Measurements from ENCODE around the gene MAGEH1.

- TF ChIP-seq, protein P1, sequence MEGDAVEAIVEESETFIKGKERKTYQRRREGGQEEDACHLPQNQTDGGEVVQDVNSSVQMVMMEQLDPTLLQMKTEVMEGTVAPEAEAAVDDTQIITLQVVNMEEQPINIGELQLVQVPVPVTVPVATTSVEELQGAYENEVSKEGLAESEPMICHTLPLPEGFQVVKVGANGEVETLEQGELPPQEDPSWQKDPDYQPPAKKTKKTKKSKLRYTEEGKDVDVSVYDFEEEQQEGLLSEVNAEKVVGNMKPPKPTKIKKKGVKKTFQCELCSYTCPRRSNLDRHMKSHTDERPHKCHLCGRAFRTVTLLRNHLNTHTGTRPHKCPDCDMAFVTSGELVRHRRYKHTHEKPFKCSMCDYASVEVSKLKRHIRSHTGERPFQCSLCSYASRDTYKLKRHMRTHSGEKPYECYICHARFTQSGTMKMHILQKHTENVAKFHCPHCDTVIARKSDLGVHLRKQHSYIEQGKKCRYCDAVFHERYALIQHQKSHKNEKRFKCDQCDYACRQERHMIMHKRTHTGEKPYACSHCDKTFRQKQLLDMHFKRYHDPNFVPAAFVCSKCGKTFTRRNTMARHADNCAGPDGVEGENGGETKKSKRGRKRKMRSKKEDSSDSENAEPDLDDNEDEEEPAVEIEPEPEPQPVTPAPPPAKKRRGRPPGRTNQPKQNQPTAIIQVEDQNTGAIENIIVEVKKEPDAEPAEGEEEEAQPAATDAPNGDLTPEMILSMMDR (IDR thresholded peaks at IDR 0.05), result no peak
- TF ChIP-seq POLR2A (IDR thresholded peaks at IDR 0.05), result no peak
- TF ChIP-seq POLR2AphosphoS5 (IDR thresholded peaks at IDR 0.05), result no peak
Observed at GRCh38 chrX:55452833-55453124, 852 bp downstream of the MAGEH1 start.
